H1 (cell line): ENCODE data around the gene RPS18. TPM values are rescaled to one million over a fixed set of nuclear protein-coding genes. Genes with fewer than 3 reads are reported as not detected.

Experiments
- CTCF ChIA-PET: fragments of 300-600 bp; sonication (Branson Sonifier 250); formaldehyde crosslinking; loops from one replicate; lab custom pipeline; 2021; ENCODE audit not compliant: partially characterized antibody; lab: Charles Lee
- POLR2A ChIA-PET: fragments of 300-600 bp; sonication (Branson Sonifier 250); formaldehyde crosslinking; loops from one replicate; lab custom pipeline; 2021; ENCODE audit warnings: inconsistent platforms; ENCODE audit not compliant: partially characterized antibody; lab: Charles Lee
- DNase-seq, 2 experiments: peaks; one replicate each; pipeline versions ENCODE4 v3.0.0 to v3.0.0-alpha.2; 2010 to 2022; ENCODE audit warnings: low spot score in 2 of 2, low read depth in 1 of 2, mixed read lengths in 1 of 2
- FAIRE-seq: peaks from 2 replicates; lab custom pipeline; 2011; peaks lifted over from hg19 to GRCh38; lab: Jason Lieb, UNC
- H2AFZ ChIP-seq: 2 replicates; pipeline ENCODE4 v1.8.1; 2012; ENCODE audit warnings: low read length, inconsistent platforms
- H2AK5ac ChIP-seq: 2 replicates; pipeline ENCODE4 v1.6.1; 2013; ENCODE audit warnings: low read depth, low read length
- H2BK120ac ChIP-seq: replicated peaks from 2 replicates; pipeline ENCODE3; 2013; ENCODE audit warnings: low read depth, low read length, inconsistent platforms
- H2BK12ac ChIP-seq: 2 replicates; pipeline ENCODE4 v1.6.1; 2013; ENCODE audit warnings: low read depth, low read length
- H2BK15ac ChIP-seq: 2 replicates; pipeline ENCODE4 v1.6.1; 2013; ENCODE audit warnings: low read length
- H2BK20ac ChIP-seq: 2 replicates; pipeline ENCODE4 v1.6.1; 2013; ENCODE audit warnings: low read length
- H2BK5ac ChIP-seq: 2 replicates; pipeline ENCODE4 v1.6.1; 2013; ENCODE audit warnings: low read depth, low read length
- H3K14ac ChIP-seq: 2 replicates; pipeline ENCODE4 v1.6.1; 2013; ENCODE audit warnings: inconsistent platforms; ENCODE audit not compliant: insufficient read length
- H3K18ac ChIP-seq: 2 replicates; pipeline ENCODE4 v1.6.1; 2013; ENCODE audit warnings: low read length; ENCODE audit errors: extremely low read depth
- H3K23ac ChIP-seq: 2 replicates; pipeline ENCODE4 v1.6.1; 2013; ENCODE audit warnings: inconsistent platforms; ENCODE audit not compliant: insufficient read length
- H3K23me2 ChIP-seq: 2 replicates; pipeline ENCODE4 v1.6.1; 2013; ENCODE audit warnings: low read depth, low read length
- H3K27ac ChIP-seq: 2 replicates; pipeline ENCODE4 v1.6.1; 2011; ENCODE audit warnings: low read depth, low read length, inconsistent platforms
- H3K27me3 ChIP-seq, 4 experiments: replicated peaks in 1 of 4; 1 replicate in 1 of 4; 2 replicates in 3 of 4; pipeline versions ENCODE4 v1.6.1 to v1.8.1; 2011 to 2013; ENCODE audit warnings: low read length in 3 of 4, mild to moderate bottlenecking in 3 of 4, inconsistent platforms in 2 of 4, mixed read lengths in 2 of 4, moderate library complexity in 1 of 4; ENCODE audit not compliant: control insufficient read depth in 3 of 4, insufficient read depth in 3 of 4; ENCODE audit errors: extremely low read depth in 1 of 4
- H3K36me3 ChIP-seq, 4 experiments: 2 replicates each; pipeline versions ENCODE4 v1.6.1 to v1.8.1; 2011 to 2013; ENCODE audit warnings: mild to moderate bottlenecking in 4 of 4, low read length in 3 of 4, moderate library complexity in 2 of 4, control low read depth in 1 of 4, inconsistent platforms in 1 of 4; ENCODE audit not compliant: insufficient read depth in 4 of 4, control insufficient read depth in 2 of 4
- H3K4ac ChIP-seq: replicated peaks from 2 replicates; pipeline ENCODE3; 2013; ENCODE audit warnings: low read length, low read depth, mixed read lengths, inconsistent platforms; ENCODE audit not compliant: insufficient read length
- H3K4me1 ChIP-seq, 4 experiments: replicated peaks in 1 of 4; 1 replicate in 1 of 4; 2 replicates in 3 of 4; pipeline versions ENCODE4 v1.6.1 to v1.8.1; 2011 to 2013; ENCODE audit warnings: low read length in 3 of 4, inconsistent platforms in 2 of 4, mixed read lengths in 1 of 4; ENCODE audit not compliant: insufficient read depth in 4 of 4, control insufficient read depth in 3 of 4
- H3K4me2 ChIP-seq, 2 experiments: 2 replicates each; pipeline versions ENCODE4 v1.6.1 to v1.8.1; 2011 to 2013; ENCODE audit warnings: low read depth in 2 of 2, low read length in 2 of 2, control low read depth in 1 of 2, inconsistent platforms in 1 of 2, mild to moderate bottlenecking in 1 of 2; ENCODE audit not compliant: insufficient read depth in 1 of 2
- H3K4me3 ChIP-seq, 4 experiments: fragments of 200-600, 300-600 bp in 1 of 4; sonication (generic), shearing (Covaris generic), sonication (Bioruptor Twin) in 1 of 4; 2 replicates each; pipeline versions ENCODE4 v1.5.1 to v1.8.1; 2011 to 2016; ENCODE audit warnings: low read length in 4 of 4, low read depth in 3 of 4, control low read depth in 2 of 4, inconsistent platforms in 2 of 4, mild to moderate bottlenecking in 2 of 4, mixed read lengths in 1 of 4, moderate library complexity in 1 of 4; ENCODE audit not compliant: insufficient read depth in 2 of 4; ENCODE audit errors: extremely low read depth in 1 of 4
- H3K56ac ChIP-seq: replicated peaks from 2 replicates; pipeline ENCODE3; 2013; ENCODE audit warnings: low read depth, mild to moderate bottlenecking, mixed read lengths, low read length, inconsistent platforms; ENCODE audit not compliant: insufficient read length
- H3K79me1 ChIP-seq: 2 replicates; pipeline ENCODE4 v1.6.1; 2013; ENCODE audit warnings: low read depth, low read length, control low read depth
- H3K79me2 ChIP-seq, 2 experiments: 2 replicates each; pipeline versions ENCODE4 v1.6.1 to v1.8.1; 2012 to 2013; ENCODE audit warnings: low read length in 2 of 2, mild to moderate bottlenecking in 2 of 2, inconsistent platforms in 1 of 2; ENCODE audit not compliant: insufficient read depth in 2 of 2, control insufficient read depth in 1 of 2
- H3K9ac ChIP-seq, 4 experiments: replicated peaks in 1 of 4; 1 replicate in 1 of 4; 2 replicates in 3 of 4; pipeline versions ENCODE4 v1.6.1 to v1.8.1; 2011 to 2013; ENCODE audit warnings: low read depth in 3 of 4, low read length in 3 of 4, control low read depth in 2 of 4, mild to moderate bottlenecking in 2 of 4, moderate library complexity in 2 of 4, inconsistent platforms in 1 of 4; ENCODE audit errors: extremely low read depth in 1 of 4
- H3K9me3 ChIP-seq, 2 experiments: 2 replicates each; pipeline versions ENCODE4 v1.6.1 to v1.8.1; 2012 to 2013; ENCODE audit warnings: mild to moderate bottlenecking in 2 of 2, moderate library complexity in 2 of 2, control low read depth in 1 of 2, inconsistent platforms in 1 of 2, low read depth in 1 of 2, low read length in 1 of 2, mixed read lengths in 1 of 2; ENCODE audit not compliant: insufficient read depth in 2 of 2
- H4K20me1 ChIP-seq, 2 experiments: replicated peaks in 1 of 2; 2 replicates each; pipeline versions ENCODE3 to v1.8.1; 2011 to 2013; ENCODE audit warnings: inconsistent platforms in 2 of 2, low read length in 2 of 2, mild to moderate bottlenecking in 1 of 2; ENCODE audit not compliant: insufficient read depth in 2 of 2, control insufficient read depth in 1 of 2
- H4K5ac ChIP-seq: 2 replicates; pipeline ENCODE4 v1.6.1; 2013; ENCODE audit warnings: low read length, low read depth, mixed read lengths, inconsistent platforms; ENCODE audit not compliant: insufficient read length
- H4K8ac ChIP-seq: 2 replicates; pipeline ENCODE4 v1.8.0; 2013; ENCODE audit warnings: mild to moderate bottlenecking, moderate library complexity, low read length, inconsistent platforms; ENCODE audit not compliant: insufficient read depth; ENCODE audit errors: extremely low read depth
- H4K91ac ChIP-seq: replicated peaks from 2 replicates; pipeline ENCODE3; 2013; ENCODE audit warnings: low read length, mixed read lengths, inconsistent platforms; ENCODE audit not compliant: insufficient read length
- GABPA ChIP-seq: IDR thresholded peaks from 2 replicates; pipeline ENCODE4 v1.6.1; 2011; ENCODE audit warnings: mild to moderate bottlenecking, low read length, moderate library complexity, borderline replicate concordance; ENCODE audit not compliant: insufficient read depth
- SP4 ChIP-seq: IDR thresholded peaks from 2 replicates; pipeline ENCODE4 v1.6.1; 2012; ENCODE audit warnings: low read length, inconsistent platforms
- TAF1 ChIP-seq: IDR thresholded peaks from 2 replicates; pipeline ENCODE4 v1.6.1; 2011; ENCODE audit warnings: mild to moderate bottlenecking, low read depth, low read length
- WGBS, 2 experiments: shearing (Covaris generic) in 1 of 2; methylation state at CpG; one replicate each; pipeline versions ENCODE4 v1.1.6 to v1.1.7; 2013 to 2015; ENCODE audit warnings: low lambda C conversion rate in 2 of 2, mixed read lengths in 2 of 2, inconsistent platforms in 1 of 2, low coverage in 1 of 2, missing lambda C conversion rate in 1 of 2; ENCODE audit not compliant: insufficient replicate concordance in 2 of 2, insufficient coverage in 1 of 2, insufficient read length in 1 of 2; ENCODE audit errors: extremely low coverage in 1 of 2, missing lambda C conversion rate in 1 of 2; 5-methylcytosine and 5-hydroxymethylcytosine counted together
- polyA plus RNA-seq, 7 experiments: library from polyadenylated mRNA; depleted of rRNA in 3 of 7; stranded (reverse) in 5 of 7; unstranded in 2 of 7; fragments of >200 nt in 5 of 7; fragments of 200-250 nt in 2 of 7; gene quantifications; 1 replicate in 5 of 7; 2 replicates in 1 of 7; 4 replicates in 1 of 7; pipeline versions ENCODE4 v1.2.1 to v1.2.3, GENCODE V29; 2011 to 2013; ENCODE audit warnings: missing spikeins in 2 of 7, mixed read lengths in 2 of 7
- total RNA-seq: library from RNA; stranded (reverse); fragmentation: NEBNext Ultra II Directional; extraction: Animal tissue kit (Norgen Biotek cat#: 25700); gene quantifications from 2 replicates; pipeline ENCODE4 v1.2.1, GENCODE V29; 2021

The RPS18 gene
- total and polyA plus RNA-seq, 2 of the 8 experiments (the other 6 are each of a cell fraction or from before 2014, with no cell fraction given), result 2,796 to 7,099 TPM

GRCh38 chr6:33317419-33317668 lies 45.5 kb downstream of the RPS18 start:
- DNase-seq, result peak in 1 of 2 experiments; percentile 83
- Histone ChIP-seq H4K5ac (no peak overlapping the region), H3K56ac (no peak overlapping the region), H4K91ac (no peak overlapping the region), H3K4me2 (peak overlapping the region; percentile 65 to 66), H2BK15ac (no peak overlapping the region), H2AFZ (no peak overlapping the region), H2BK120ac (no peak overlapping the region), H3K18ac (no peak overlapping the region), H3K27ac (no peak overlapping the region), H3K9ac (no peak overlapping the region), H3K4me1 (peaks cover 0 to 35% (median 22%) of the 10 kb centered on the region in 4 experiments; a peak in 6 of 7 replicates), H3K79me1 (peaks cover 7% of the 10 kb centered on the region; the same call in 1 of the 2 replicates), H2BK12ac (no peak overlapping the region), H4K8ac (no peak overlapping the region), H2BK5ac (no peak overlapping the region; the same call in 1 of the 2 replicates), H3K27me3 (no peaks in the 10 kb centered on the region), H3K9me3 (no peaks in the 10 kb centered on the region; a peak in 1 of 4 replicates), H3K23ac (no peak overlapping the region), H3K4ac (no peak overlapping the region), H2BK20ac (no peak overlapping the region), H4K20me1 (peaks cover 2 to 5% of the 10 kb centered on the region in 2 experiments), H2AK5ac (no peak overlapping the region), H3K36me3 (peaks cover 10 to 31% (median 21%) of the 10 kb centered on the region in 4 experiments; a peak in 7 of 8 replicates), H3K79me2 (peaks cover 0 to 31% of the 10 kb centered on the region in 2 experiments; a peak in 3 of 4 replicates), H3K23me2 (peaks cover 32% of the 10 kb centered on the region), H3K14ac (no peak overlapping the region), H3K4me3 (peak overlapping the region; percentile 49 to 82 (median 64))
- ChIA-PET POLR2A (interaction anchor here (0.6 to 3.5 kb wide), 16 partner anchors 9 to 345 kb away, joined by 3 to 25 read pairs (median 4); partner anchors contain the start of genes B3GALT4, RGL2, RPS18 and VPS52), CTCF (interaction anchor here (0.7 to 2.7 kb wide), 7 partner anchors 11 to 108 kb away, joined by 3 to 8 read pairs (median 3); partner anchors contain the start of genes CUTA and RGL2)
- no peak for TF ChIP-seq GABPA
- no peak for TF ChIP-seq SP4
- TF ChIP-seq TAF1, result no peak
- no peak for FAIRE-seq
- no CpG with 5 or more reads among the region's 27 CpGs for WGBS, 2 experiments
